ENCODE data around the gene PFN2. TPM values are rescaled to one million over a fixed set of nuclear protein-coding genes. Genes with fewer than 3 reads are reported as not detected.

The PFN2 gene
- total and polyA plus RNA-seq, 2 experiments from 2014 or later = 122 to 152 TPM

DNA sequence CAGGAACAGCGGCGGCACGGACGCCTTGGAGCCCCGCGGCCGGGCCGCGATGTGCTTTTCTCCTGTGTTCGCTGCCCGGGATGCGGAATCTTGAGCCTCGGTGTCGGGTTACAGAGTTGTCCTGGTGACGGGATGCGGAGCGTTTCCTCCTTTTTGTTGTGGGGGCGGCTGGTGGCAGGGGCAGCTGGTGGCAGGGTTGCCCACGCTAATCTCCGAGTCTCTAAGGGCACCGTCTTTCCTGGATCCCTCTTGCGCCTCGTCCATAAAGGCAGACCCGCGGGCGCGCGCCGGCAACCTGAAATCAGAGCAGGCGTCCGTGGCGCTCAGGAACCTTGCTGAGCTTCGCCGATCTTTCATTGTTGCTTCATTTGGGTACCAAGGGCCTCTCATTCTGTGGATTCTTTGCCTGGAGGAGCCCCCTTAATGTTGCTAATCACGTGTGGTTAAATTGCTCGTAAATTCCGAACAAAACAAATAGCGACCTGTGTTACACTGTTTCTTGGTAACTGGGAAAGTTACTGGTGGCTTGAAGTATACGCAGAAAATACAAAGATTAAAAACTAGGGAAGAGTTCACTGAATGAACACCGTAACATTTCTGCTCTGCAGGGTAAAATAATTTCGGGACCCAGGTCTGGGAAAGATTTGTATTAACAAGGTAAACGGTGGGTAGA lies 844 bp upstream of the PFN2 start:
- peak in 1 of 2 donors; percentile 82 for DNase-seq (ENCODE audit: low read depth in 1 of 2, low spot score in 1 of 2)
- TF ChIP-seq, protein P1, sequence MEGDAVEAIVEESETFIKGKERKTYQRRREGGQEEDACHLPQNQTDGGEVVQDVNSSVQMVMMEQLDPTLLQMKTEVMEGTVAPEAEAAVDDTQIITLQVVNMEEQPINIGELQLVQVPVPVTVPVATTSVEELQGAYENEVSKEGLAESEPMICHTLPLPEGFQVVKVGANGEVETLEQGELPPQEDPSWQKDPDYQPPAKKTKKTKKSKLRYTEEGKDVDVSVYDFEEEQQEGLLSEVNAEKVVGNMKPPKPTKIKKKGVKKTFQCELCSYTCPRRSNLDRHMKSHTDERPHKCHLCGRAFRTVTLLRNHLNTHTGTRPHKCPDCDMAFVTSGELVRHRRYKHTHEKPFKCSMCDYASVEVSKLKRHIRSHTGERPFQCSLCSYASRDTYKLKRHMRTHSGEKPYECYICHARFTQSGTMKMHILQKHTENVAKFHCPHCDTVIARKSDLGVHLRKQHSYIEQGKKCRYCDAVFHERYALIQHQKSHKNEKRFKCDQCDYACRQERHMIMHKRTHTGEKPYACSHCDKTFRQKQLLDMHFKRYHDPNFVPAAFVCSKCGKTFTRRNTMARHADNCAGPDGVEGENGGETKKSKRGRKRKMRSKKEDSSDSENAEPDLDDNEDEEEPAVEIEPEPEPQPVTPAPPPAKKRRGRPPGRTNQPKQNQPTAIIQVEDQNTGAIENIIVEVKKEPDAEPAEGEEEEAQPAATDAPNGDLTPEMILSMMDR (IDR thresholded peaks at IDR 0.05; ENCODE audit: low read depth, low read length) = no peak
- Histone ChIP-seq H3K4me1 (ENCODE audit: low read depth) (peaks cover 20% of the 10 kb centered on the region), H3K9me3 (ENCODE audit: low read depth) (no peaks in the 10 kb centered on the region), H3K36me3 (no peaks in the 10 kb centered on the region), H3K4me3 (peak overlapping the region; percentile 79), H3K27ac (peak overlapping the region; percentile 89), H3K27me3 (no peaks in the 10 kb centered on the region)

GRCh38 chr3:149969940-149970715 lies 567 bp downstream of the PFN2 start:
- Histone ChIP-seq H3K9me3 (ENCODE audit: low read depth) (no peaks in the 10 kb centered on the region), H3K27ac (peak overlapping the region; percentile 89), H3K4me3 (peak overlapping the region; percentile 79), H3K4me1 (ENCODE audit: low read depth) (peaks cover 20% of the 10 kb centered on the region), H3K36me3 (peaks cover 10% of the 10 kb centered on the region), H3K27me3 (no peaks in the 10 kb centered on the region)
- peak; percentile 91 to 92 for DNase-seq (ENCODE audit: low read depth in 1 of 2, low spot score in 1 of 2)
- TF ChIP-seq, protein P1 (IDR thresholded peaks at IDR 0.05; ENCODE audit: low read depth, low read length) = no peak

DNA sequence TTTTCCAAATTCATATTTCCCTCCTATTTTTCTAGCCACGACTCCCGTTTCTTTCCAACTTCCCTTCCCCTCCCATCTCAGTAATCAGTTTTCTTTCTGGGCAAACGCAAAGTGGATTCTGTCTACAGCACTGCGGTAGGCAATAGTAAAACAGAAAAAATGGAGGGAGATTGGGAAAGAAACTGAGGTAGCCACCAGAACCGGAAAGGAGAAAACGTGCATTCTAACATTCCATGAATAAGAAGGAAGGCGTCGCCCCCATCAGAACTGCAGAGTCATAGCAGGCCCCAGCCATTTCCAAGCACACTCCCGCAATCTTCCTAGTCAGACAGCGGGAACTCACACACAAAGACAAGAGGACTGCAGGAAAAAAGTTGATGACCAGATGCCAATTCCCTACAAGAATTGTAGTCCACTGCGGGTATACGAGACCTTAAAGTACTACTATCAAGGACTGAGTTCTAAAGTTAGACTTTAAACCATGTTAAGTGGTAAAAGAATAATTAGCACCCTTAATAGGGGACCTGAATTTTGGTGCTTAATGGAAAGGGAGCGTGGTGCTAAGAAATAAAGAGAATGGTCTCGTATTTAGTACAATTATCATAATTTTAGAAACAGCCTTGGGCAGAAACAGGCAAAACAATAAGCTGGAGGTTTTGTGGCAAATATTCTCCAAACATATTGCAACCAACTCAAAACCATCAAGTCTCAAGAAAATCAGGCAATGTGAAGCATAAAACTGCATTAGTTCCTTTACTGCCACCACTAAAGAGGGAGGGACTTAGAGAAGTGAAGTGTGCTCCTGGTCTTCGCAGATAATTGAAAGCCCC lies 1.4 kb downstream of the PFN2 start:
- Histone ChIP-seq H3K27ac (peak overlapping the region; percentile 89), H3K4me3 (peak overlapping the region; percentile 79), H3K27me3 (no peaks in the 10 kb centered on the region), H3K9me3 (ENCODE audit: low read depth) (no peaks in the 10 kb centered on the region), H3K36me3 (peaks cover 10% of the 10 kb centered on the region), H3K4me1 (ENCODE audit: low read depth) (peaks cover 27% of the 10 kb centered on the region)
- TF ChIP-seq, protein P1 (IDR thresholded peaks at IDR 0.05; ENCODE audit: low read depth, low read length) = peak; percentile 30
- peak; percentile 79 to 90 for DNase-seq (ENCODE audit: low read depth in 1 of 2, low spot score in 1 of 2)

GRCh38 chr3:149968216-149968615 lies 2.5 kb downstream of the PFN2 start:
- TF ChIP-seq, protein P1 (IDR thresholded peaks at IDR 0.05; ENCODE audit: low read depth, low read length) = no peak
- no peaks in the 10 kb centered on the region for H3K9me3 ChIP-seq (ENCODE audit: low read depth)
- peak in 1 of 2 donors; percentile 2 for DNase-seq (ENCODE audit: low read depth in 1 of 2, low spot score in 1 of 2)
- H3K4me3 ChIP-seq = peak overlapping the region; percentile 79
- no peaks in the 10 kb centered on the region for H3K27me3 ChIP-seq
- H3K4me1 ChIP-seq (ENCODE audit: low read depth) = peaks cover 29% of the 10 kb centered on the region
- H3K36me3 ChIP-seq = peaks cover 10% of the 10 kb centered on the region
- peak overlapping the region; percentile 89 for H3K27ac ChIP-seq

GRCh38 chr3:149967086-149967685 lies 3.5 kb downstream of the PFN2 start:
- peaks cover 10% of the 10 kb centered on the region for H3K36me3 ChIP-seq
- H3K9me3 ChIP-seq (ENCODE audit: low read depth) = no peaks in the 10 kb centered on the region
- DNase-seq (ENCODE audit: low read depth in 1 of 2, low spot score in 1 of 2) = peak; percentile 37 to 71
- TF ChIP-seq, protein P1 (IDR thresholded peaks at IDR 0.05; ENCODE audit: low read depth, low read length) = peak; percentile 44
- no peak overlapping the region for H3K4me3 ChIP-seq
- H3K27me3 ChIP-seq = no peaks in the 10 kb centered on the region
- no peak overlapping the region for H3K27ac ChIP-seq
- peaks cover 25% of the 10 kb centered on the region for H3K4me1 ChIP-seq (ENCODE audit: low read depth)

All from cardiac muscle cell (in vitro differentiated cells and primary cell).